HG03558 (cell line): ENCODE results near the gene SBF1.
"Not testable (repeated sequence)": the region's sequence is repeated elsewhere in the genome, so short reads cannot be mapped to it uniquely, and the experiment has no call there.

ENCODE experiments used
- ATAC-seq: cut with Tn5 transposase; IDR thresholded peaks from one replicate; pipeline ENCODE4 v1.9.1; 2021; ENCODE audit warnings: moderate number of reproducible peaks; ENCODE audit not compliant: unreplicated experiment; ENCODE audit errors: extremely low read depth

Gene SBF1, protein sequence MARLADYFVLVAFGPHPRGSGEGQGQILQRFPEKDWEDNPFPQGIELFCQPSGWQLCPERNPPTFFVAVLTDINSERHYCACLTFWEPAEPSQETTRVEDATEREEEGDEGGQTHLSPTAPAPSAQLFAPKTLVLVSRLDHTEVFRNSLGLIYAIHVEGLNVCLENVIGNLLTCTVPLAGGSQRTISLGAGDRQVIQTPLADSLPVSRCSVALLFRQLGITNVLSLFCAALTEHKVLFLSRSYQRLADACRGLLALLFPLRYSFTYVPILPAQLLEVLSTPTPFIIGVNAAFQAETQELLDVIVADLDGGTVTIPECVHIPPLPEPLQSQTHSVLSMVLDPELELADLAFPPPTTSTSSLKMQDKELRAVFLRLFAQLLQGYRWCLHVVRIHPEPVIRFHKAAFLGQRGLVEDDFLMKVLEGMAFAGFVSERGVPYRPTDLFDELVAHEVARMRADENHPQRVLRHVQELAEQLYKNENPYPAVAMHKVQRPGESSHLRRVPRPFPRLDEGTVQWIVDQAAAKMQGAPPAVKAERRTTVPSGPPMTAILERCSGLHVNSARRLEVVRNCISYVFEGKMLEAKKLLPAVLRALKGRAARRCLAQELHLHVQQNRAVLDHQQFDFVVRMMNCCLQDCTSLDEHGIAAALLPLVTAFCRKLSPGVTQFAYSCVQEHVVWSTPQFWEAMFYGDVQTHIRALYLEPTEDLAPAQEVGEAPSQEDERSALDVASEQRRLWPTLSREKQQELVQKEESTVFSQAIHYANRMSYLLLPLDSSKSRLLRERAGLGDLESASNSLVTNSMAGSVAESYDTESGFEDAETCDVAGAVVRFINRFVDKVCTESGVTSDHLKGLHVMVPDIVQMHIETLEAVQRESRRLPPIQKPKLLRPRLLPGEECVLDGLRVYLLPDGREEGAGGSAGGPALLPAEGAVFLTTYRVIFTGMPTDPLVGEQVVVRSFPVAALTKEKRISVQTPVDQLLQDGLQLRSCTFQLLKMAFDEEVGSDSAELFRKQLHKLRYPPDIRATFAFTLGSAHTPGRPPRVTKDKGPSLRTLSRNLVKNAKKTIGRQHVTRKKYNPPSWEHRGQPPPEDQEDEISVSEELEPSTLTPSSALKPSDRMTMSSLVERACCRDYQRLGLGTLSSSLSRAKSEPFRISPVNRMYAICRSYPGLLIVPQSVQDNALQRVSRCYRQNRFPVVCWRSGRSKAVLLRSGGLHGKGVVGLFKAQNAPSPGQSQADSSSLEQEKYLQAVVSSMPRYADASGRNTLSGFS (N-terminal part only)

DNA sequence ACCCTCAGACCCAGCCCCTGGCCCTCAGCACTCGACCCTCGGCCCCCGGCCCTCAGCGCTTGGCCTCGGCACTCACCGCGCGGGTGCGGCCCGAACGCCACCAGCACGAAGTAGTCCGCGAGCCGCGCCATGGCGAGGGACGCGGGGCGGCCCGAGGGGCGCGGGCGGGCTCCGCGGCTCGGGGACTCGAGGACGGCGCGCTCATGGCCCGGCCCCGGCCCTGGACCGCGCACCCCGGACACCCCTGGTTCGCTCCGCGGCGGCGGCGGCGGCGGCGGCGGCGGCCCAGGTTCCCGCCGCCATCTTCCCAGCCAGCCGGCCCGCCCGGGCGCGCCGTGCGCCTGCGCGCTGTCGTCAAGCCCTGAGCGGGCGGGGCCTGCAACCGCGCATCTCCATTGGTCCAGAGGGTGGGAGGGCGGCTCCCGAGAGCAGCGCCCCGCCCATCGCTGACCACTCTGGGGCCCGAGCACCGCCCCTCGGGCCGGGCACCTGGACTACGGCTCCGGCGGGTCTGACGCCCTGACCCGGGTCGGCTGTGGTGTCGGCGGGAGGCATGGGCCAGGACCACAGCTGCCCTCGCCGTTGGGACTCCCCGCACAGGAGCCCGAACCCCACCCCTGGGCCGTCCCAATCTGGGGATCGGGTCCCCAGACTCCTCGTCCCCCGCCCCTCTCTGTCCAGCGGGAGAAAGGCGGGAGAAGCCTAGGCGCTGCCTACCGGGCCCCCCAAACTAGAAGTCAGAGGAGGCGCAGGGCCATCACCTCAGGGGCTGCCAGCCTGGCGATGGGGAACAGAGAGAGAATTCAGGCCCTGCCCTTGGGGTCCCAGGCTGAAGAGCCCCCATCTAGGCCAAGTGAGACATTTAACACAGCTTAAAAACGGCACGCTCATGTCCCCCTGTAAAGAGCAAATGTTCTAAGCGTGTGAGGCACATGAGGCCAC, at the start of gene SBF1:
SBF1 (minus strand) TSS at position 326 of the 942 bp plus-strand sequence; CDS start at position 131, 195 bp downstream.
- ATAC-seq, result peak; percentile 49

DNA sequence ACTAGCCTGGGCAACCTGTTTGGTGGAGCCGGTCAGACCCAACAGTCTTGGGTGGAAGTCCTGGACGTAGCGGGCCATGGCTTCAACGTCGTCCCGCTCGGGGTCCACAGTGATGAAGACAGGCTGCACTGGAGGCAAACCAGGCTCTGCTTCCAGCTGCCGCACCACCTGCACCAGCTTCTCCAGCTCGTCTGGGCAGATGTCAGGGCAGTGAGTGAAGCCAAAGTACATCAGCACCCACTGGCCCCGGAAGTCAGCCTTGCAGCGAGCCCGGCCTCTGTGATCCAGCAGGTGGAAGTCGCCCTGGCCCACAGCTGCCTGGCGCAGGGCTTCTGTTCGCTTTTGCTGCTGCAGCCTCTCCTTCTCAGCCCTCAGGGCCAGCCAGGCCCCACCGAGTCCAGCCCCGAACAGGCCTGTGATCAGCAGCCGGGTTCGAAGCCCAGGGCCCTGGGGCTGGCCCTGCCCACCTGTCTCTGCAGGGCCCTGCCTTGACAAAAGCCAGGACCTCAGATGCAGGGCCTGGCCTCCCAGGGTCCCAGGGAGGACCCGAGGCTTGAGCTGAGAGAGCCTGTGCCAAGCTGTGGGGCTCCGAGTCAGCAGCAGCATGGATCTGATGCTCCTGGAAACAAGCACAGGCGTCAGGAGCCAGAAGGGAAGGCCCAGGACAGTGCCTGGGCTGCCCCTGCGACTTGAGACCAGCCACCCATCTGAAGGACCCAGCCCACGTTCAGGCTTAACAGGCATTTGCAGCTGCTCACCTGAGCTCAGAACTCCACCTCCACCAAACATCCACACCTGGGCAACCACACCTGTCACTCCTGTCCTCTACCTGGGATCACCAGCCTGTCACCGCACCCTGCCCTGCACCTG, 49.2 kb upstream of the SBF1 start:
- ATAC-seq, result no peak

DNA sequence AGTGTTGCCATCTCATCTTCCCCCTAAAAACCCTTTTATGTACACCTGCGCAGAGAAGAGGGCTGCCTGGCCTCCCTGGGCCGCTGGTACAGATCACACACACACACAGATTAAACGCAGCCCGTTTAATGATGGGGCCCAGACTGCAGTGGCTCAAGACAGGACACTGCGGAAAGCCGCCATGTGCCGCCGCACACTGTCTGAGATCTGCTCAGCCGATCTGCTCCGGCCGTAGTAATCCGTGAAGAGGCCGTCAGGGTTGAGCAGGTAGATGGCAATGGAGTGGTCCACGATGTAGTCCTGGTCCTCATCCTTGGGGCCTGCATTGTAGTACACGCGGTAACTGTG, 48.6 kb upstream of the SBF1 start:
- ATAC-seq, result no peak

DNA sequence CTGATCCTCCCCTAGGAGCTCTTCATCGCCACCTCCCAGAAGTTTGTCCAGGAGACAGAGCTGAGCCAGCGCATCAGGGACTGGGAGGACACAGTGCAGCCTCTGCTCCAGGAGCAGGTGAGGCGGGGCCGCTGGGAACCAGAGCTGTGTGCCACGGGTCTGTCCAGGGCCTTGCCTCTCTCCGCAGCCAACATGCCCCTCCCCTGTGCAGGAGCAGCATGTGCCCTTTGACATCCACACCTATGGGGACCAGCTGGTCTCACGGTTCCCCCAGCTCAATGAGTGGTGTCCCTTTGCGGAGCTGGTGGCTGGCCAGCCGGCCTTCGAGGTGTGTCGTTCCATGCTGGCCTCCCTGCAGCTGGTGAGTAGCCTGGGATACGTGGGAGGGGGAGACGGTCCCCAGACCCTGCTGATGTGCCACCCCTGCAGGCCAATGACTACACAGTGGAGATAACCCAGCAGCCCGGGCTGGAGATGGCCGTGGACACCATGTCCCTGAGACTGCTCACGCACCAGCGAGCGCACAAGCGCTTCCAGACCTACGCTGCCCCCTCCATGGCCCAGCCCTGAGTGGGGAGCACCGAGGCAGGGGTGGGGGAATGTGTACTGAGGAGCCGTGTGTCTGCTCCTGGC, 48.1 kb upstream of the SBF1 start:
- ATAC-seq, result no peak

DNA sequence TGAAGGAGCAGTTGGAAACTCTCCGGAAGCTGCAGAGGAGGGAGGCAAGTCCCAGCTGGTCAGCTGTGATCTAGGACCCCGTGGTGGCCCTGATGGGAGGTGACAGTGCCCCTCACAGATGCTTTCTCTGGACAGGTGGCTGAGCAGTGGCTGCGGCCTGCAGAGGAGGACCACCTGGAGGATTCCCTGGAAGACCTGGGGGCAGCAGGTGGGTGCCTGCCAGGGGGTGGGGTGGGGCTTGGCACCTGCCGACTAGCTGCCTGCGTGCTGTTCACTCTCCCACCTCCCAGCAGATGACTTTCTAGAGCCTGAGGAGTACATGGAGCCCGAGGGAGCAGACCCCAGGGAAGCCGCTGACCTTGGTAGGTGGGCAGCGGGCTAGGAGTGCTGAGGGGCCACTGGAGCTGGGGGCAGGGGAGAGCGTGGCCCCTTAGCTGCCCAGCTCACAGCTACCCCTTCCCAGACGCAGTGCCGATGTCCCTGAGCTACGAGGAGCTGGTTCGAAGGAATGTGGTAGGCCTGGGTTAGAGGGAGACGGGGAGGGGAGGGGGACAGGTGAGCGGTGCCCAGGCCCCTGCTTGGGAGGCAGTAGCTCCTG, 47.5 kb upstream of the SBF1 start:
- no peak for ATAC-seq

DNA sequence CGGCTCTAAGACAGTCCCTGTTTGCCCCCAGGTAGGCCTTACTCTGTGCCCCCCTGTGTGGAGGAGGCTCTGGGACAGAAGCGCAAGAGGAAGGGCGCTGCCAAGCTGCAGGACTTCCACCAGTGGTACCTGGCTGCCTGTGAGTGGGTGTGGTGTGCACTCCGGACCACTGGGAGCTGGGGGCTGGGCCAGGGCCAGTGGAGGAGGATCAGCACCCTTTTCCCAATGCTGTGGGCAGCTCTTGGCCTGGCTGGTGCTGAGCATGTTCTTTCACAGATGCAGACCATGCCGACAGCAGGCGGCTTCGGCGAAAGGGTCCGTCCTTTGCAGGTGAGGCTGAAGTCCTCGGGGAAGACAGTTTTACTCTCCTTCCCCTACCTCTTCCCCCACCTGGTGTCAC, 46.9 kb upstream of the SBF1 start:
- no peak for ATAC-seq

DNA sequence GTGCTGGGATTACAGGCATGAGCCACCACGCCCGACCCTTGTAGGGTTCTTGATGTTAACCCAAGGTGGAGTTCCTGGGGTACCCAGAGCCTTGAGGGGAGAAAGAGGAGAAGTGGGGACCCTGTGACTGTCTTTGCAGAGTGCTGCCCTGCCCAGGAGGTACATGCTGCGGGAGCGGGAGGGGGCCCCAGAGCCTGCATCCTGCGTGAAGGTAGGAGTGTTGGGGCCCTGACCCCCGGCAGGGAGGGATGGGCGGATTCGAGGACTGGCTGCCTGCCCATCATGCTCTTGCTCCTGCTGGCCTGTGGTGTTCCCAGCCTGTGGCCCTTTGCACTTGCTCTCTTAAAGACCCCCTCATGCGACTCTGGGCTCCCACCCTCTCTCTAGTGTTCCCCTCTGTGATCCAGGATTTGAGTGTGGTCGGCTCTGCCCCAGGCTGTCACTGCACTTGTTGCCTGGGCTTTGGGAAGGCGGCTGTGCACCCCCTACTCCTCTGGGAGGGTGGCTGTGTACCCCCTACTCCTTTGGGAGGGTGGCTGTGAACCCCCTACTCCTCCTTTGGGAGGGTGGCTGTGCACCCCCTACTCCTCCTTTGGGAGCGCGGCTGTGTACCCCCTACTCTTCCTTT, 46.1 kb upstream of the SBF1 start:
- ATAC-seq, result no peak

DNA sequence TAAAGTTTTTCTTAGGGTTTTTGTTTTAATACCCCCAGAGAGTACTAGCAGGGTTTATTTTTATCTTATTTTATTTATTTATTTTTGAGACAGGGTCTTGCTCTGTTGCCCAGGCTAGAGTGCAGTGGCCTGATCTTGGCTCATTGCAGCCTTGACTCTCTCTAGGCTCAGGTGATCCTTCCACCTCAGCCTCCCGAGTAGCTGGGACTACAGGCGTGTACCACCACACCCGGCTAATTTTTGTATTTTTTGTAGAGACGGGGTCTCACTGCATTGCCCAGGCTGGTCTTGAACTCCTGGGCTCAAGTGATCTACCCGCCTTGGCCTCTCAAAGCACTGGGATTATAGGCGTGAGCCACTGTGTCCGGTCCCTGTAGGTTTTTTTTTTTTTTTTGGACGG, 45.3 kb upstream of the SBF1 start:
- not testable (repeated sequence) for ATAC-seq

DNA sequence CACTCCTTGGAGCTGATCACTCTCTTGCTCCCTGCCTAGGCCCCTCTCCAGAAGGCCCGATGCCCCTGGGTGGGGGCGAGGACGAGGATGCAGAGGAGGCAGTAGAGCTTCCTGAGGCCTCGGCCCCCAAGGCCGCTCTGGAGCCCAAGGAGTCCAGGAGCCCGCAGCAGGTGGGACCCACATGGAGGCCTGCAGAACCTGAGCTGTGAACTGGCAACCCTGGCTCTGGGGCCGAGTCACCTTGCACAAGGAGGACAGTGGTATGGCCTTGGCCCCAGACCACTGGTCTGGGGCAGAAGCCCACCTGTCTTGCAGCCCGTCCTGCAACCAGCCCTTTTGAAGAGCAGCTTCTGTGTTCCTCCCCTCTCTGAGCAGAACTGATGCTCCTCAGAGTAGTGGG, 44.3 kb upstream of the SBF1 start:
- ATAC-seq, result no peak

DNA sequence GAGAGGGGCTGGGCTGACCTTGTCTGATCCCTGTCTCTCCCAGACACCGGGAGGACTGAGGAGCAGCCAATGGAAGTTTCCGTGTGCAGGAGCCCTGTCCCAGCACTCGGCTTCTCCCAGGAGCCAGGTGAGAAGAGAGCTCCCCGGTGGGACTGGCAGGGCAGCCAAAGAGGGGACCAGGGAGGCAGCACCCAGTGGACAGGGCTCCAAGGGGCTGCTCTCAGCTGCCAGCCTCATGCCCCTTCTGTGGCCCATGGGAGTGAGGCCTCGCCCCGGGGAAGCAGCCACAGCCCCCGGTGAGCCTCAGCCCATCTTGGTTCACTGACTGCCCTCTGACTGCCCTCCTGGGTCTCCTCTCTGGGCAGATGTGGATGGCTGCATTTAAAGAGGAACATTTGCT, 43.8 kb upstream of the SBF1 start:
- no peak for ATAC-seq

DNA sequence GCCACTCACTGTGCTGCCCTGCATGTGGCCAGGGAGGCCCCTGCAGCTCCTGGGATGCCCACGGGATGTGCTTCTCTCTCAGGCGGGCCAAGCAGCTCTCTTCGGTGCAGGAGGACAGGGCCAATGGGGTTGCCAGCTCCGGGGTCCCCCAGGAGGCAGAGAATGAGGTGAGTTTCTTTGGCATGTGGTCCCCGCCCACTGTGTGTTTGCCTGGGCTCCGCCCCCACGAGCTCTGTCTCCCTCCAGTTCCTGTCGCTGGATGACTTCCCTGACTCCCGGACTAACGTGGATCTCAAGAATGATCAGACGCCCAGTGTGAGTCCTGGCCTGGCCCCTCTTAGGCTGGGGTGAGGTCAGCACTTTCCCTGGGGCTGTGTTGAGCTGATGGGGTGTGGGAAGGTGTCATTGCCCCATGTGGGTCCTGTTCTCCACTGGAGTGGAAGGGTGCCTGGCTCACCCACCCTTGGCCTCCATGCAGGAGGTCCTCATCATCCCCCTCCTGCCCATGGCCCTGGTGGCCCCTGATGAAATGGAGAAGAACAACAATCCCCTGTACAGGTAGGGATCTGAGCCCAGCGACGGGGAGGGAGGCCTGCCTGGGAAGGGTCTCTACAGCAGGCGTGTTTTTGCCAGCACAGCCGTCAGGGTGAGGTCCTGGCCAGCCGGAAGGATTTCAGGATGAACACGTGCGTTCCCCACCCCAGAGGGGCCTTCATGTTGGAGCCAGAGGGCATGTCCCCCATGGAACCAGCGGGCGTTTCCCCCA, 42.8 kb upstream of the SBF1 start:
- ATAC-seq, result no peak

DNA sequence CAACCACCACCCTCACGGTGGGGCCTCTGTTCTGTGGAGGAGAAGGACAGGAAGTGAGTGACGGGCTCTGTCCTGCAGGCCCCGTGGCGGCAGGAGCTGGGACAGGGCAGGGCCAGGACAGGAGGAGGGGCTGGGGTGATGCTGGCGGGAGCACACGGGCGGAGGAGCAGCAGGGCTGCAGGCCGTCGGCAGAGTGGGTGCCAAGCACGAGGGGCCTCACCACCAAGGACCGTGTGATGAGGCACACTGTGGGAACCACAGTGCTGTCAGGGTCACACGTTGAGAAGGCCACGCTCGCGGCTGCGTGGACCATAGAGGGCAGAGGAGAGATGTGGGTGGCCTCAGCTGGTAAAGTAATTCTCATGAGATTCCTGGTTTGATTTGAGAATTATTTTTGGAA, 42.1 kb upstream of the SBF1 start:
- ATAC-seq, result no peak

DNA sequence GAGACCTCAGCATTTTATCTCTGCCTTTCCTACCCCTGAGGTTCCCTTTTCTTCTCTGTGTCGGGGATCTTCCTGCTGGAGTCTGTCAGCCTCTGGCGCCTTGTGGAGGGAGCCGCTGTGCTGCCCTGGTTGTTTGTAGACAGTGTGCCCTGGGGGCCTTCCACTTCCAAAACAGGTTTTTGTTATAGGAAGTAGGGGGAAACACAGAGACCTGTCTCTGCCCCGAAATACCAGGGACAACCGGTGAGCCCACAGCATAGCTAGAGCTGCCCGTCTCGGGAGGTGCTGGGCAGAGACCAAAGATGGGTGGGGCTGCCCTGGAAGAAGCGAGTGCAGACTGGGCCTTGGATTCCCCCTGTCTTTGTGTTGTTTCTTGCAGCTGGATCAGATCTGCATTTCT, 41.2 kb upstream of the SBF1 start:
- ATAC-seq, result no peak

DNA sequence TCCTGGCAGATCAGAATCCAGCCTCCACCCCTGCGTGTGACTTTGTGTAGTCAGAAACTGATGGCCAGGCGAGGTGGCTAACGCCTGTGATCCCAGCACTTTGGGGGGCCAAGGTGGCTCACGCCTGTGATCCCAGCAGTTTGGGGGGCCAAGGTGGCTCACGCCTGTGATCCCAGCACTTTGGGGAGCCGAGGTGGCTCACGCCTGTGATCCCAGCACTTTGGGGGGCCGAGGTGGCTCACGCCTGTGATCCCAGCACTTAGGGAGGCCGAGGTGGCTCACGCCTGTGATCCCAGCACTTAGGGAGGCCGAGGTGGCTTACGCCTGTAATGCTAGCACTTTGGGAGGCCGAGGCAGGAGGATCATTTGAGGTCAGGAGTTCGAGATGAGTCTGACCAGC, 38.3 kb upstream of the SBF1 start:
- no peak for ATAC-seq

DNA sequence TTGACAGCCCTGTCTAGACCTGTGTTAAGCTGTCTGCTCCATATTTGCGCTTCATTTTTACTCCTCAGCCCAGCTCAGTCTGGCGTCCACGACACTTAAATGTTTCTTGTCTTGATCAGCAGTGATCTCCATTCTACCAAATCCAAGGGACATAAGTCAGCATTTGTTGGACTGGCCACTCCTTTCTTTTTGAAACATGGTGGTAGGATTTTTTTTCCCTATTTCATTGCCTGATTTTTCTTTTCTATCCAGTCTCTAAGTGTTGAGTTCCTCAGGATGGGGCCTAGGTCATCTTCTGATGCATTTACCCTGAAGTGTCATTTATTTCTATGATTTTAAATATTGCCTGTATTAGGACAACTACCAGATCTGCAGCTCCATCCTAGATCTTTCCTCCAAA, 34.1 kb upstream of the SBF1 start:
- no peak for ATAC-seq

DNA sequence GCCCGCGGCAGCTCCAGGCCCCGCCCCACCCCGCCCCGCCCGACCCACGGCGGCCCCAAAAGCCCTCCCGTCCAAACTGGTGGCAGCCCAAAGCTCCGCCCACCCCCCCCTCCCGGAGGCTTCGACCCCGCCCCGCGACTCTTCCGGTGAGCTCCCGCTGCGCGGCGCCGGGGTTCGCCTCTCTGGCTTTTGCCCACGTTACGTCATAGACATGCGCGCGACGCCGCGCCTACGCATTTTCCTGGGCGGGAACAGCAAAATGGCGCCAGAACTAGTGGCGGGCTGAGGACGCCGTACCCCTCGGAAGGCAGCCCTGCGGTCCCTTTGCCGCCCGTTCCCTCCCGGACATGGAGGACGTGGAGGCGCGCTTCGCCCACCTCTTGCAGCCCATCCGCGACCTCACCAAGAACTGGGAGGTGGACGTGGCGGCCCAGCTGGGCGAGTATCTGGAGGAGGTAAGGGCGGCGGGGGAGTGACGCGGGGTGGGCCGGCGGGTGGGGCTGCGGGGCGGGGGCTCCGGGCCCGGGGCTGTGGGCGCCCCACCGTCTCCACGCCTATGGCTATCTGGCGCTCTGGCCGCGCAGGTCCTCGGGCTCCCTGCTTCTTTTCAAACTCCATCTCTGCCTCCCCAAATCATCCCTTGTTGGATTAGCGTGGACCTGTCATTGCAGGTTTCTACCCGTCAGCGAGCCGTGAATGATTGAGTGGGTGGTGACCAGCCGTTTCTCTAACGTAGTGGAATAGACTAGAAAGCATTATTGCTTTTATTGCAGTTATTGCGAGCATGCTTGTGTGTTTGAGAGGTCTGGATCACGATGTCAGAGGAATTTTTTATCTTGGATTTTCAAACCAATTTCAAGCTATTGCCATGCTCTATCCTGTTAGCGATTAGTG, 33.4 kb upstream of the SBF1 start, which contains the start of gene NCAPH2:
NCAPH2 (plus strand) TSS at position 234 of the 894 bp plus-strand sequence; CDS start at position 348, 114 bp downstream.
- peak; percentile 38 for ATAC-seq
